HG03280 (cell line): ENCODE data around the gene NRIP1.

ENCODE experiments used
- ATAC-seq: cut with Tn5 transposase; IDR thresholded peaks from one replicate; pipeline ENCODE4 v1.9.1; 2021; ENCODE audit warnings: mild to moderate bottlenecking, moderate library complexity; ENCODE audit not compliant: unreplicated experiment

Gene NRIP1, protein sequence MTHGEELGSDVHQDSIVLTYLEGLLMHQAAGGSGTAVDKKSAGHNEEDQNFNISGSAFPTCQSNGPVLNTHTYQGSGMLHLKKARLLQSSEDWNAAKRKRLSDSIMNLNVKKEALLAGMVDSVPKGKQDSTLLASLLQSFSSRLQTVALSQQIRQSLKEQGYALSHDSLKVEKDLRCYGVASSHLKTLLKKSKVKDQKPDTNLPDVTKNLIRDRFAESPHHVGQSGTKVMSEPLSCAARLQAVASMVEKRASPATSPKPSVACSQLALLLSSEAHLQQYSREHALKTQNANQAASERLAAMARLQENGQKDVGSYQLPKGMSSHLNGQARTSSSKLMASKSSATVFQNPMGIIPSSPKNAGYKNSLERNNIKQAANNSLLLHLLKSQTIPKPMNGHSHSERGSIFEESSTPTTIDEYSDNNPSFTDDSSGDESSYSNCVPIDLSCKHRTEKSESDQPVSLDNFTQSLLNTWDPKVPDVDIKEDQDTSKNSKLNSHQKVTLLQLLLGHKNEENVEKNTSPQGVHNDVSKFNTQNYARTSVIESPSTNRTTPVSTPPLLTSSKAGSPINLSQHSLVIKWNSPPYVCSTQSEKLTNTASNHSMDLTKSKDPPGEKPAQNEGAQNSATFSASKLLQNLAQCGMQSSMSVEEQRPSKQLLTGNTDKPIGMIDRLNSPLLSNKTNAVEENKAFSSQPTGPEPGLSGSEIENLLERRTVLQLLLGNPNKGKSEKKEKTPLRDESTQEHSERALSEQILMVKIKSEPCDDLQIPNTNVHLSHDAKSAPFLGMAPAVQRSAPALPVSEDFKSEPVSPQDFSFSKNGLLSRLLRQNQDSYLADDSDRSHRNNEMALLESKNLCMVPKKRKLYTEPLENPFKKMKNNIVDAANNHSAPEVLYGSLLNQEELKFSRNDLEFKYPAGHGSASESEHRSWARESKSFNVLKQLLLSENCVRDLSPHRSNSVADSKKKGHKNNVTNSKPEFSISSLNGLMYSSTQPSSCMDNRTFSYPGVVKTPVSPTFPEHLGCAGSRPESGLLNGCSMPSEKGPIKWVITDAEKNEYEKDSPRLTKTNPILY (N-terminal part only)

DNA sequence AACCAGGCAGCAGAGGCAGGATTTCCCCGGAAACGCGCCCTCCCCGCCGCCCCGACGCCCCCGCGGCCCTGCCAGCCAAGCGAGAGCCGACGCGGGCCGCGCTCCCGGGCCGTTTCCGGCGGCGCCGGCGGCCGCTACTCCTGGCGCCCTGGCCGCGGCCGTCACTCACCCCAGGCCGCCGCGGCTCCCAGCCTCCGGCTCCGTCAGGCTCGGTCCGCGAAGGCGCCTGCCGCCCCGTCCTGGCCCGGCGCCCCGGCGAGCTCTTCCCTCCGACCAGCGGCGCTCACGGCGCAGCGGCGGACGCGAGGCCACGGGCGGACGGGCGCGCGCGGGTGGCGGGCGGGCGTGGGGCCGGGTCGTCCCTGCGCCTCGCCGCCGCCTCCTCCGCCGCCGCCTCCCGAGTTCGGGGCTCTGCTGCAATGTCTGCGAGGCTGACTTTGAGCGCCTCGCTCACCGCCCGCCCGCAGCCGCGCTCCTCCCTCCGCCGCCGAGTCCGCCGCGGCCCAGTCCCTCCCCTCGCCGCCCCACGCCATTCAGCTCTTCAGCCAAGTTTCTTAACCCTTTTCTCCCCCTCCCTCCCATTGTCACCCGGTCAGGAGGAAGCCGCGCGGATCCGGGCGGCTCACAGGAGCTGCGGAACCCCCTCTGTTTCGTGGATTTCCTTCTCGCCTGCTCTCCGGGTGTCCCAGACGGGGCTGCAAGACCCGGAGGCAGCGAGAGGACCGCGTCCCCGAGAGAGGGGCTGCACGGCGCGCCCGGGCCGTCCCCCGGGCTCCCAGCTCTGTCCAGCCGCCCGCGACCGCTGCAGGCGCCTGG is at the start of gene NRIP1:
Gene NRIP1 (minus strand): TSS at position 425 of the 816 bp plus-strand sequence. CDS start 96,808 bp downstream, outside the sequence.
- ATAC-seq: peak; percentile 79

DNA sequence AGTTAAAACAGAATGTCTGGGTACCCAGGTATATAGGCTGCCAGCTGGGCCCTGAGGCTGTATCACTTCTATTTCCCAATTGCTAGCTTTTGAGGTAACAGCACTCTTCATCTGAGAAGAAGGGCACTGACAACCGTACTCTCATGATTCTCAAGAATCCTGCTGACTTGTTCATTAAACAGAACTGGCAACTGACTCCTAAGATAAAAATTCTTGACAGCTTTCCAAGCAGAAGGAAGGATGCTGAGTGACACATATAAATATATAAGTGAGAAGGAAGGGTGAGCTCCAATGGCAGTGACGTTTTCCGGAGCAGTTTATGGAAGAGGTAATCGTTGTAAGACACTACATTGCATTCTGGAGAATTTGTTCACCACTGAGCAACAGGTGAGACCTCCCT is 48.1 kb upstream of the NRIP1 start:
- no peak for ATAC-seq

DNA sequence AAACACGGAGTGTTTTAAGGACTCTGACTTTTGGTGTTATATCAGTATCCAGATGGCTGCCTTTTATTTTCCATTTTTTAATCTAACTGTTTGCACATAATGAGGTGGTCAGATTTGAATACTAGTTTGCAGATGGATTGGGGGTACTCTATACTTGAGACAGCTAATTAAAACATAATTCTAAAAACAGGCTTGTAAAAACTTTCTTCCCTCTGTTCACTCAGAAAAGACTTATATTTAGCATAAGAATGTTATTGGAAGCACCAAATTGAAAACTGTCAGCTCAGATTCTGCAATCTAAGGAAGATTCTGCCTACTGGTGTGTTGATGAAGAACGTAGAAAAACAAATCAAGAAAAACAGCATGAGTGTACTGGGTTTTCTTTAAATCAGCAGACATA is 44.0 kb upstream of the NRIP1 start:
- no peak for ATAC-seq

DNA sequence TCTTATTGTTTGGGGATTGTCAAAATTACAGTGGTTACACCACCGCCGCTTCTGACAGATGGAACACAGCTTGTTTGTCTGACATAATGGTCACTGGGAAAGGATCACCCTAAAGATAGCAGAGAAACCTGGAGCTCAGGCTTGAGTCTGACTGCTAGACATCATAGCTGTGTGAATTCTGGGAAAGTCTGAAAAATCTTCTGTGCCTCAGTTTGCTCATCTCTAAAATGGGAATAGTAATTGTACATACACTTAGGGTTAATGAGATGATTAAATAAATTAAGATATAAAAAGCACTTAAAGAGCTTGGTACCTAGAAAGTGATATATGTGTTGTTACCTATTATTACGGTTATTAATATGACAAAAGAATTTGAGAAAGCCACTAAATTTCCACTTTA is 39.7 kb upstream of the NRIP1 start:
- ATAC-seq: no peak

DNA sequence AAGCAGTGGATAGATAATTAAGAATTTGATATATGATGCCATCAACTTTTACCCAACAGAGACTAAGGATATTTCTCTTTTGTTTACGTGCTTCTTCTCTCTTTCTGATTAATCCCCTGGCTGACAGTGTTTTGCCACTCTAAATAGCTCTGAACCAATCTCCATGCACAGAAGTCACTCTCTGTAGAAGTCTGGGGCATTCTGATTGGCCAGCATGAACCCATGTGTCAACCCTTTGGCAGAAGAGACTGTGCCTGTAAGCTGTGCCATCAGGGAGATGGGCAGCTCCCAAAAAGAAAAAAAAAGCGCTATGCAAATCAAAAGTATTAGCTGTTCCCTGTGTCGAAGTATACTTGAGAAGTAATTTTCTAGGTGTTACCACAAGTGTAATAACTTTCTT is 34.1 kb upstream of the NRIP1 start:
- no peak for ATAC-seq

DNA sequence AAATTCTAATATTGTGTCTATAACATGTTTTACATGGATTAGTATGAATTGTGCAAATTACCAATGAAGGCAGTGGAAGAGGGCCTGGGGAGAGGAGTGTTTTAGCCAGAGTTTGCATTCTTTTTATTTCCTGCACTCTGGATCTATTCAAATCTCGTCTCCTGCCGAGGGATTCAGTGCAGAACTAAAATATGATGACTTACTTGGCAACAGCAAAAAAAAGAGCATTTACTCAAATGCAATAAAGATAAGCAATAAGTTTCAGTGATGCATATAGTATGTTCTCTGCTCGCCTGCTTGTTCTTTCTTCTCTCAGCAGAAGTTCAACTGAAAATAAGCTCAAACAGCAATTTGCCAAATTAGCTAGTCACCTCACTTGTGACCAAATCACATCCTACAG is 33.4 kb upstream of the NRIP1 start:
- ATAC-seq: no peak

DNA sequence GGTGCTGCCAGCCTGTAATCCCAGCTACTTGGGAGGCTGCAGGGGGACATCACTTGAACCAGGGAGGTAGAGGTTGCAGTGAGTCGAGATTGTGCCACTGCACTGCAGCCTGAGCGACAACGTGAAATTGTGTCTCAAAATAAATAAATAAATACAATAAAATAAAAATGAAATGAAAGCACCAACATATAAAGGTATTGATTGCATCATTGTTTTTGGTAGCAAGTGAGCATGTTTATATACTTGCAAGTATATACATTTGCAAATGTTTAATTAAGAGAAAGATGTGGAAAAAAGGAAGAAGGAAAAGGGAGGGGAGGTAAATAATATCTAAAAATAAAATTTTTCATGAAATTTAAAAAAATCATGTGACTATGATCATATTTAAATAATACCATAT is 32.8 kb upstream of the NRIP1 start:
- no peak for ATAC-seq

DNA sequence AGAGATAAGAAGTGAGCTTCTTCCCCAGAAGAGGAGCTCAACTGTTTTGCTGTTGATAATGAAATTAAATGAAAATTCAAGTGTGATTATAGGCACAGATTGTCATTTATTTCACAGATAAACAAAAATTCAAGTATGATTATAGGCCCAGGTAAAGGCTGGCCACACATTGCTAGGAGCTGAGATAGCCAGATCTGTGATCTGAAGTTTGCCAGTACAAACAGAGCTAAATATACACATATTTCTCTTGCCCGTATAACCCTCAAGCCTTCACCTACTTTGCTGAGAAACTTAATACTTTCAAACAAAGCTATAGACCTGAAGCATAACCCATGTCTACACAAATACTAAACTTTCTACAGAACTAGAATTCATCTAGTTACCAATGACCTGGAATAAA is 31.3 kb upstream of the NRIP1 start:
- no peak for ATAC-seq

DNA sequence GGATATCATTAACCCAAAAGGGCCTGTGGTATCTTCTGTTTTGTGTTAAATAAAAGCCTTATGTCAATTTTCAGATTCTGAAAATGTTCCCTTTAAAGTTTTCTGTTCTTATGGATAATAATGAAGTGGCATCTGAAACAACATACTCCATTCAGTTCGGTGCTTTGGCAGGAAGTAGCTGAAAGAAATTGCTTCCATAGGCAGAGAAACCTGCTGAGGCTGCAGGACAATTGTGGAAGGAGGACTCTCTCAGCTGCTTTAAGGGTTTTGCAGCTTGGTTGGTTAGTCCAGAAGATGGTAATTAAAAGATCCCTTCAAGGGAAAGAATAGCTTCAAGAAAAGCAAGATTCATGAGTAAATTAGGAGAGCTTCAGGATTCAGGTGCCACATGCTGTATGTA is 30.5 kb upstream of the NRIP1 start:
- no peak for ATAC-seq

DNA sequence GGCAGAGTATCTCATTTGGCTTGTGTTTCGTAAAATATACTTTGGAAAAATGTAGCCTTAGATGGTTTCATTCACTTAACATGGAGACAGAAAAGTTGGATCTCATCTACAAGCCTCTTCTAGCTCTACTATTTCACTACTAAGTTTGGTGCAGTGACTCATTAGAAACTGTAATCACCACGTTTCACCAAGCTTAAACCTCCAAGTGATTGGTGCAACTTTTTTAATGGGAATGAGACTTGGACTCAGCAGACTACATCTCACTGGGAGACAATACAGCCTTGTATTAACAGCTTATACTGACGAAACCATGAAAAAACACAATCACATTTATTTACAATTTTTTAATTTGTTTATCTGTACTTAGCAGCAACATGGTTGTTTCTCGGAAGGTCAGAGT is 29.9 kb upstream of the NRIP1 start:
- no peak for ATAC-seq

DNA sequence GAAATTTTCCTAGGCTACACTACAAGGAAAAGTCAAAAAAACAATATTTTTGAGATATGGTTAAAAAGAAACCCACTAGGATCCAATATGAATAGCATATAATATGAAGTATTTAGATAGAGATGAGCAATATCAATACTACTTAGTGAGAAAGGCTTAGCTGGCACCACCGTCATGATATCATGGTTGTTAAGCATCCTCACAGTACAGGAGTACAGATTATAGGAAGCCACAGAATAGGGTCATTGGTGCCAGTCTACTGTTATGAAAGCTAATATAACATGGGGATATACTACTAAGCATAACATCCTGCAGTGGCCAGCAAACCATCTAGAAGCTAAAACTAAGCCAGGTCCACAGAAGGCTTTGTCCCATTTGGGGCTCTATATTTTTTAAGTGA is 28.4 kb upstream of the NRIP1 start:
- no peak for ATAC-seq

DNA sequence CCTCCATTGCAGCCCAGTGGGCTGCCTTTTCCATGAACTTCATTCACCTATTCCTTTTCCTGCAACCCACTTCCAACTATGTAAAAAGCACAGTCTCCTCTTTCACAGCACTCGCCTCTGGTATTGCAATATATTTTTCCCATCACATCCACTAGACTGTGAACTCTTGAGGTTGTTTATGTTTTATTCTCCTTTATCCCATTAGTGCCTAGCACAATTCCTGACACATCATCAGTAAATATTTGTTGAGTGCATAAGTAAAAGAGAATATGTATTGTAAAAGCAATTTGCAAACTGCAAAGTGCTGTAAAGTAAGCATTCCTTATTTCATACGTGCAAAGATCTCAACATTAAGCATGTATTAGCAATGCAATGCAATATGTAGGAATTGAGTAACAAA is 27.9 kb upstream of the NRIP1 start:
- no peak for ATAC-seq

DNA sequence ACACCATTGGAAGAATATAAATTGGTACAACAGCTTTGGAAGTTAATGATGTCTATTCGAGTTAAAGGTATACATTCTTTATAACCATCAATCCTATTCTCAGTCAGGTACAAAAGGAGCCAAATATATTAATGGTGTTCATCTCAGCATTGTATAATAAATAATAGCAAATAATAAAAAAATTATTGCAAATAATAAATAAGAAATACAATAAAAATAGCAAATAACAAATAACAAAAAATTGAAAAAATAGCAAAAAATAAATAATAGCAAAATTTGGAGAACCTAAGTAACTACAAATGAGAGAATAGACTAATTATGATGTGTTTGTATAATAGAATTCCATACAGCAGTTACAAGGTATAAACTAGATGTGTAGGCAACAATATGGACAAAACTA is 25.6 kb upstream of the NRIP1 start:
- ATAC-seq: no peak

DNA sequence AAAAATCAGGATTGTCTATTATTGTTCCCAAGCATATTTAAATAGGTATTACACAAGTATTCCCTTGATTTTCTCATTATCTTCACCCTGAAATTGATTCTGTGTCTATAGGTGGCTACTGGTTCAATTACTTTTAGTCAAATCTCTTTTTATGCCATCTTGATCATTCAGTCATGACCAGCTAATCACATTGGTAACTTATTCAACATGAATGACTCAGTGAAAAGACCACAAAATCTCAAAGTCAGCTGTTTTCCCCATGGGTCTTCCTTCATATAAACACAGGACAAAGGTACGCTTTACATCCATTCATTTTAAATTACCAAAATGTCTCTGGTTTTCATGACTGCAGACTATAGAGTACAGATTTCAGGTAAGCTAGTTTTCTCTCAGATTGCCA is 23.7 kb upstream of the NRIP1 start:
- ATAC-seq: no peak

DNA sequence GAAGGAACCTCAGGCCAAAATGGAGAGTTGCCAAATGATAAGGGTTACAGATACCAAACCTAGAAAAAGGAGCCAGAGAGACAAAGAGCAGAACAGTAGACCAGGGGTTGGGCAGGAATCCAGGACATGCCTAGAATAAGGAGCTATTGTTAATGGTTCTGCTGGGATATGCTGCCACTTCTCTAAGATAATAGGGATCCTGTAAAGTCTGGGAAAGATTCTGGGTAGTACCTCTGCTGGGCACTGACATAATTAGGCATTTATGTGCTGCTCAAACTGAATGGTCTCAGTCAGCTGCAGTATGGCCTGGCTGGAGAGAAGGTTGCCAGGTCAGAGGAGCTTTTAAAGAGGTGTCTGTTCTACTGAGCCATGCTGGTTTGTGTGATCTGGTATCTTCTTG is 19.9 kb upstream of the NRIP1 start:
- ATAC-seq: no peak

DNA sequence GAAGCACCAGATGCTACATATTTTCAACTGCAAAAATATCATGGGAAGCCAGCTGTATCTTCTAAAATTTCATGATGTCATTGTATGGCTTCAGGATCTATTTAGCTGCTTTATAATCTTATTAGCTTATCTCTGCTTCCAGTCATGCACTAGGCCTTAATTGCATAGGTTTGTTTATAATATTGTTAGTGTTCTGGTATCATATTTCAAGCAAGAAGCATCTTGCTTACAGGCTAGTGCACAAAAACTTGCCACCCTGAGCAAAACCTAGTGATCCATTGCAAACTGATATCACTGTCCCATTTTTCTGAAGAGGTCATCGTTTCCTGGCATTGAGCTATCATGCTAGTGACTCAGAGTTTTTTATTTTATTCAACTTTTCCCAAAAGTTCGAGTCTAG is 15.7 kb upstream of the NRIP1 start:
- no peak for ATAC-seq

DNA sequence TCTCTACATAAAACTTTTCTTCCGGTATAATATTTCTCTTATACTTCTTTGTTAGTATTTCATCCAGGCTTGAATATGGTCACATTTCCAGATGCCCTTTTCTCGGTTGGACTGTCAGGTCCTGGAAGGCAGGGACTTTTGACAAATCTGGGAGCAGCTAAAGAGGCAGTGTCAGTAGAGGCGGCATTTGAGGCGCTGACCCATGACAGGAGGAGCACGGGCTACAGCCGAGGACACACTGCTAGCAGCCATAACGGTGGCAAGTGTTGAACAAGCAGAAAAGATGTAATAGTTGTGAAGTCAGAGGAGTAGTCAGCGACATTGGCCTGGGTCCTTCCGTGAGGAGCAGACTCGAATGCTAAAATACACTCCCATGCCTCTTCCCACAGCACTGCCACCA is 14.5 kb upstream of the NRIP1 start:
- no peak for ATAC-seq

DNA sequence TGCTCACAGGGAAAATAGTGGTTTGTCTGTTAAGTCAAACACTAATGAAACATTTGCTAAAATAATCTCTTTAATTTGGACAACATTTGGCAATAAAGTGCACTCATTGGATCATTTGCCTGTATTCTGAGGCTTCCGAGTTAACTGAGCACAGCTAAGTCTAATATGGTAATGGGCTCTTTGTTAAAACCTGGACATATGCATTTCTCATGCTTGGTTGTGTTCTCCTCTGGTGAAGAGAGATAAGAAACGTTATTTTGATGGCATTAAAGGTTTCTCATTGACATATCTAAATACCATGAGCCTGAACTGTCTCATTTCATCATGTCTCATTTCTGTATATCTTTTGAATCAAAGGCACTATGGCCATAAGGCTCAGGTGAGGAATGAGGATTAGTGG is 13.4 kb upstream of the NRIP1 start:
- ATAC-seq: no peak

DNA sequence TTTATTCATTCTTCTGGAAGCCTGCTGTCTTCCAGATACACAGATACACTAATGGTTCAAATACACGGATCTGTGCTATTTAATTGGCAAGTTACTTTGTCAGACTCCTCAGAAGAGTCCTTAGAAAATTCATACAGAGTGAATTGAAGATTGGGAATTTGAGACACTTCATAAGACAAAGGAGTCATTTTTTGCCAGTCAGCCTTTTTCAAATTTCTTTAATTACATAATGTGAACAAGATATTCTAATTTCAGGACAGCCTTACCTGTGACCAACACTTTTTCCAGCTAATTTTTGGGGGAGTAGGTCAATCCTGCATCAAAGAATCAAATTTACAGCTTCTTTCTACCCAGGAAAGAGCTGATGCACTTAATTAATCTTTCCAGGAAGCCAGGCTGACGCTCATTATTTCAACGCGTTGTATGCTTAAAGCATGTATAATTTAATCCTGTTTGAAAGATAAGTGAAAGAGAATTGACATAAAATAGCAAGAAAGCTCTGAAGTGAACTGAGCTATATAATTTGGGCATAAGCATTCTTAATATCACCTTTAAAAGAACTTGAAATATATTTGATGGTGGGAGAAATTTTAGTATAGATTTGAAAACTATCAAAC is 12.8 kb upstream of the NRIP1 start:
- ATAC-seq: no peak

DNA sequence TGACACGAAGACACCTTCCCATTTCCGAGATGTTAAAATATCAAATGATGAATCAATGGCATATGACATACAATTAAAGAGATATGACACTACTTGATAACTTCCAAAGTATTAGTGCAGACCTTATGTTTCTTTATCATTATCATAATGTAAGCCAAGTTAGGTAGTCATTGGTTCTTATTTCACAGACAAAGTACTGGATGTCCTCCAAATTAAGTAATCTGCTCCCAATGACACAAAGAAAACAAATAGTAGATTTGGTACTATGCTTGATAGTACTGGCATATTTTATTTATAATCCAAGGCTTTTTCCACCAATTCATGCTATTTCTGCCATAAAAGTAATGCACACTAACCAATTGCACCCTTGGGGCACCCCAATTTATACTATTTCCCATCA is 11.9 kb upstream of the NRIP1 start:
- no peak for ATAC-seq

DNA sequence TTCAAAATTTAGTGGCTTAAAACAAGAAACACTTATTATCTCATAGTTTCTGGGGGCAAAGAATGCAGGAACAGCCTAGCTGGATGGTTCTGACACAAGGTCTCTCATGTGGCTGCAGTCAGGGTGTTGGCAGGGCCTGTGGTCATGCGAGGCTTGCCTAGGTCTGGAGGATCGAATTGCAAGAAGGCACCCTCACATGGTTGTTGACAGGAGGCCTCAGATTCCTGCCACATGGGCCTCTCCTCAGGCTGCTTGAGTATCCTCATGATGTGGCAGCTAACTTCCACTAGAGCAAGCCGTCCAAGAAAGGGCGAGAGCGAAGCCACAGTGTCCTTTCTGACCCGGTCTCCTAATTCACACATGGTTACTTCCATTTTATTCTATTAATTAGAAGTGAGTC is 6.2 kb upstream of the NRIP1 start:
- ATAC-seq: no peak
